GM21360 (cell line): Measurements from ENCODE around the gene MYH10.

Experiments used
- ATAC-seq: cut with Tn5 transposase; IDR thresholded peaks from one replicate; pipeline ENCODE4 v1.9.1; 2021; ENCODE audit warnings: mild to moderate bottlenecking, moderate library complexity; ENCODE audit not compliant: unreplicated experiment

MYH10 gene

DNA sequence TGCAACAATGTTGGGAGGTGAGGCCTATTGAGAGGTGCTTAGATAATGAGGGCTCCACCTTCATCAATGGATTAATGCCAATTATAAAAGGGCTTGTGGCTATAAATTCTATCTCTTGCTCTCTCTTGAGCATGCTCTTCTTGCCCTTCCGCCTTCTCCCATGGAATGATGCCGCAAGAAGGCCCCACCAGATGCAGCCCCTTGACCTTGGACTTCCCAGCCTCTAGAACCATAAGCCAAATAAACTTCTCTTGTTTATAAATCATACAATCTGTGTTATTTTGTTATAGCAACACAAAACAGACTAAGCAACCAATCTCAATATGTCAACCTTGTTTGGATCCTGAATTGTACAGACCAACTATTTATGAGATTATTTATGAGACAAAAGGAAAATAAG lies 20.0 kb downstream of the MYH10 start:
- no peak for ATAC-seq

- ATAC-seq: no peak
These were observed 20.6 kb downstream of the MYH10 start for GRCh38 chr17:8609910-8610309.

GRCh38 chr17:8608001-8608400 lies 22.5 kb downstream of the MYH10 start:
- ATAC-seq: no peak

- ATAC-seq: no peak
These were observed 24.1 kb downstream of the MYH10 start for GRCh38 chr17:8606401-8606800.

DNA sequence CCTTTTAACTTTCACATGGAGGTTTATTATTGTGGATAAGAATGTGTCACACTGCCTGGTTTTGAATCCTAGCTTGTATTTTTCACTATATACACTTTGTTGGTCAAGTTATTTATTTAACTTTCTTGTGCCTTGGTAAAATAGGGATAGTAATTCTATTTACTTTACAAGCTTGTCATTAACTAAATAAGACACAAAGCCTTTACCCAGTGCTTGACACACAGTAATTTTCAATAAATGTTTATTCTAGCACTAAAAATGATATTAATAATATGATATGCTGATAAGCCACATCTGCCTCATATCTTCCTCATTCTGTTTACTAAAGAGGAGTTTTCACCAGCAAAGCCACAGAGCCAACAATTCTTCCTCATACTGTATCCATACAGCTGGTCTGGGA lies 27.8 kb downstream of the MYH10 start:
- ATAC-seq: no peak

- no peak for ATAC-seq
These were observed 31.0 kb downstream of the MYH10 start for GRCh38 chr17:8599351-8600011.

DNA sequence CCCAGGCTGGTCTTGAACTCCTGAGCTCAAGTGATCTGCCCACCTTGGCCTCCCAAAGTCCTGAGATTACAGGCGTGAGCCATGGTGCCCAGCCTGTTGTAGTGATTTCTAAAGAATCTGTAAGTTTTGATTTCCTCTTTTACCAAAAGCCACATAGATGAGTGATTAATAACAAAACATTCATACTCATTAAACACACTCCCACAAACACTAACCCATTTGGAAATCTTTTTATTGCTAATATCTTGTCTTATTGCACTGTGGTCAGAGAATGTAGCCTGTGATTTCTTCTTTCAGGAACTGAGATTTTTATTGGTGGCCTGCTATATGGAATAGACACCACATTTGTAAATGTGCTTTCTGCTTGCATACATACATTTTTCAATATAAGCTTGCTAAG lies 31.6 kb downstream of the MYH10 start:
- ATAC-seq: no peak

GRCh38 chr17:8593830-8594229 lies 36.7 kb downstream of the MYH10 start:
- ATAC-seq: no peak

- no peak for ATAC-seq
These were observed 37.2 kb downstream of the MYH10 start for GRCh38 chr17:8593276-8593675.

GRCh38 chr17:8588877-8589554 lies 41.5 kb downstream of the MYH10 start:
- no peak for ATAC-seq

- no peak for ATAC-seq
These were observed 43.8 kb downstream of the MYH10 start for GRCh38 chr17:8586766-8587165.

DNA sequence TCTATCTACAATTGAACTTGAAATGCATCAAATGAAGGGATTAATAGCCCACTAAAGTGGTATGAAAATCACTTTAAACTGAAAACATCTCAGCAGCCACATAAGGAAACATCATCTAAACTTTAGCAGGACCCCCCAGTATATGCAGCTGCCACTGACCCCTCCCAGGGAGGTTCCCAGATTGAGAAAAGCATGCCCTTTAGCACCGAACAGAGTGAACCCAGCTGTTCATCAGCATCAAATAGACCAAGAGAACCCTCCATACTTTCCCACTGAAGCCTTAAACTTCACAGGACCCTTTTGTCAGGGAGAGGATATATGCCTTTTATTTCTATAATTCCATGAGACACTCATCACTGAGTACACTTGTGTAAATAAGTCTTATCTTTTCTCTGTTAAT lies 44.6 kb downstream of the MYH10 start:
- no peak for ATAC-seq

DNA sequence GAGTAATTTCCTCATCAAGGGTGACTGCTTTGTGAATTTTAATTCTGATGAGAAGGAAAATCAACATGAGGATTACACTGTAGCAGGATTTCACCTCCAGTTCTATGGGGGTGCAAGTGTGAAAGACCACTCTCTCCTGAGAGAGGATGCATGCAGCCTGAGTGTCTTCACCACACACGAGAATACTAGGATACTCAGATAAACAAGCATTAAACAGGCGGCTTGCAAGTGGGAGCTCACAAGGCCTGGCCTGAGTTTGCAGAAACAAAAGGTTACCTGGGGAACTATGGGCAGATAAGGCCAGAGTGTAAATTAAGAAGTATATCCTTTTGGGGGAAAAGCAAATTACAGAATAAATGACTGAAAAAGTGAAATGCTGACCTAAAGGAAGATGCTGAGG lies 46.6 kb downstream of the MYH10 start:
- ATAC-seq: no peak

- no peak for ATAC-seq
These were observed 49.4 kb downstream of the MYH10 start for GRCh38 chr17:8580952-8581658.

- ATAC-seq: no peak
These were observed 52.7 kb downstream of the MYH10 start for GRCh38 chr17:8577868-8578267.

- no peak for ATAC-seq
These were observed 53.8 kb downstream of the MYH10 start for GRCh38 chr17:8576559-8577294.

DNA sequence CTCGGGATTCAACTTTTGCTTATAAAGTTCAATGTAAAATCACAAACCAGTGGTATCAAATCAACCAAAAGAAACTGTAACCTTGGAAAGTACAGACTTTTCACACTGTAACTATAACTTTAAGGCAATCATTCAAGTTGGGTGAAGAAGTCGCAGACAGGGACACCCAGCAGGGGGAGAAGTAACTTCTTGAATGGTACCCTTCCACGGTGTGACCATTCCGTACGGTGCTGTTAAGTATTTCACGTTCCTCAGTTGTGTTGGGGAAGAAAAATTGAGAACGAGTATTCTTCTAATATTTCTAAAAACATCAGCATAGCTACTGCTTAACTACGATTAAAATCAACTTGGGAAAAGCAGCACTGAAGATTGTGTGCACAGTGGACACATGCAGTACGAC lies 55.8 kb downstream of the MYH10 start:
- ATAC-seq: no peak

- no peak for ATAC-seq
These were observed 57.8 kb downstream of the MYH10 start for GRCh38 chr17:8572764-8573163.

- ATAC-seq: no peak
These were observed 66.4 kb downstream of the MYH10 start for GRCh38 chr17:8563981-8564602.

DNA sequence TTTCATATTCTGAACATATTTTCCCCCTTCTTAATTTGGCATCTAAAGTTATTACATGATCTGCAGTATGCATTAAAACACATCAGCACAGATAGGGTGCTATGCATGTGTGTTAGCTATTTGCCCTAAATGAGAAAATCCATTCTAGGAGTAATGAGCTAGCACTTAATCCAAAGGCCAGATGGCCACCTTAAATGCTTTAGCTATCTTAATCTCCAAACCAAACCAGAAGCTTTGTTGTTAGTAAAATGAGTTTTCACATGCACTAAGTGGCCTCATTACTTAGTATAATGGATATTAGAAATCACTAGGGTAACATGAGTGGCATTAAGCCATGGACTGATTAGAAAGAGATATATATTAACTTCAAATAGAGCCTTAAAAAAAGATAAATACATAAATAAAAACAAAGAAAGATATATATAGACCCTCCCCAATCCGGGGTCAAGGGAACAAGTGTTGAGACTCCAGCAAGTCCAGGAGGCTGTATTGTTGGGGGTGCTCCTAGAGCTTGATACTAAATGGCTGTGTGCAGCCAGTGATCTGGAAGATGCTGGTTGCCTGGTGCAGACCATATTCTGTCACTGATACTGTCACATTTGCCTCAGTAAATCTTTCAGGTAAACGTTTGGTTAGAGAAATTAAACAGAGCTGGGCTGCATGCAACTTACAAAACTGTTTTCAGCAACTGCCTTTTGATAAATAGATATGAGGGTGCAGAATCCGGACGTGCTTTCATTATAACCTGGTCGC lies 67.3 kb downstream of the MYH10 start:
- no peak for ATAC-seq
